Stimulated activated naive CD8-positive, alpha-beta T cell treated with anti-CD3 and anti-CD28 coated beads, Interleukin-15, Interleukin-2, amounts not matched to agents 100 ng/mL and 50 ng/mL, for 24 hours (primary cell): ENCODE measurements around the gene ATF1.
"Not testable (repeated sequence)": the region's sequence is repeated elsewhere in the genome, so short reads cannot be mapped to it uniquely, and the experiment has no call there.

Experiments
- H3K27ac Mint-ChIP-seq: one replicate; pipeline ENCODE4 v1.8.0; 2021; ENCODE audit warnings: mild to moderate bottlenecking, mixed read lengths
- H3K27me3 Mint-ChIP-seq: one replicate; pipeline ENCODE4 v1.8.0; 2021; ENCODE audit warnings: mixed read lengths
- H3K36me3 Mint-ChIP-seq: one replicate; pipeline ENCODE4 v1.8.0; 2021; ENCODE audit warnings: low read depth, mixed read lengths
- H3K4me1 Mint-ChIP-seq: one replicate; pipeline ENCODE4 v1.8.0; 2021; ENCODE audit warnings: low read depth, mixed read lengths
- H3K4me3 Mint-ChIP-seq: one replicate; pipeline ENCODE4 v1.8.0; 2021; ENCODE audit warnings: mild to moderate bottlenecking, mixed read lengths
- H3K9me3 Mint-ChIP-seq: one replicate; pipeline ENCODE4 v1.8.0; 2021; ENCODE audit warnings: mixed read lengths

ATF1 gene

DNA sequence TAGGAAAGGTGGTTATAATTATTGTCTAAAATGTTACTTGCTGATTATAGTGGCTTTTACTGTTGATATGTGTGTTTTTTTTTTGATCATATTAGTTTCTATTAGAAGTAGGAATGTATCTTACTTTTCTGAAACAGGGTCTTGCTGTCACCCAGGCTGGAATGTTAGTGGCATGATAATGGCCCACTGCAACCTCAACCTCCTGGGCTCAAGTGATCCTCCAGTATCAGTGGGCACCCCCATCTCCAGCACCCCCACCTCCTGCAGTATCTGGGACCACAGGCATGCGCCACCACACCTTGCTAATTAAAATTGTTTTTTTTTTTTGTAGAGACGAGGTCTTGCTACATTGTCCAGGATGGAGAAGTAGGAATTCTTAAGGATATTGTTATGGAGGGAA, 11.3 kb downstream of the ATF1 start:
- Mint-ChIP-seq H3K4me3 (no peak overlapping the region), H3K27me3 (no peaks in the 10 kb centered on the region), H3K27ac (no peak overlapping the region), H3K36me3 (peaks cover 41% of the 10 kb centered on the region), H3K9me3 (no peaks in the 10 kb centered on the region), H3K4me1 (peaks cover 25% of the 10 kb centered on the region)

DNA sequence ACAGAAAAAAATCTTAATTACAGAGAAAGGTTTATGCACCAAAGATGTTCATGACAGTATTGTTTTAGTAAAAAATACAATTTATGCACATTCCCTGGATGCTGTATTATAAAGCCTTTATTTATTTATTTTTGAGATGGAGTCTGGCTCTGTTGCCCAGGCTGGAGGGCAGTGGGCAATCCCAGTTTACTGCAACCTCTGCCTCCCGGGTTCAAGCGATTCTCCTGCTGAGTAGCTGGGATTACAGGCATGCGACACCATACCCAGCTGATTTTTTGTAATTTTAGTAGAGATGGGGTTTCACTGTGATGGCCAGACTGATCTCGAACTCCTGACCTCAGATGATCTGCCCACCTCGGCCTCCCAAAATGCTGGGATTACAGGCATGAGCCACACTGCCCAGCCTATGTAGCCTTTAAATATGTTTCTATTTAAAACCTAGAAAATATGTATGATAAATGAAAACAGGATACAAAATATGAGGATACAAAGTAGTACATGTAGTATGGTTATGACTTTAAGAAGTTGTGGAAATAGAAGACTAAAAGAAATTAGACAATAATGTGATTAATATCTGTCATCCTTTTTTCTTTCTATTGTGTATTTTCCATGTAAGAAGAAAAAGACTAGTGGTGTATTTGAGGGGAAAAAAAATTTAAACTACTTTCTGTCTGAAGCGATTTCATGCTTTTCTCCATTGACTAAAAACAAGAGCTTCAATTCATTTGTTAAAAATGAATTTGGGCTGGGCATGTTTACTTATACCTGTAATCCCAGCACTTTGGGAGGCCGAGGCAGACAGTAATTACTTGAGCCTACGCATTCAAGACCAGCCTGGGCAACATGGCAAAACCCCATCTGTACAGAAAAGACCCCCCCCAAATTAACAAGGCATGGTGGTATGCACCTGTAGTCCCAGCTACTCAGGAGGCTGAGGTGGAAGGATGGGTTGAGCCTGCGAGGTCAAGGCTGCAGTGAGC, 13.1 kb downstream of the ATF1 start:
- Mint-ChIP-seq H3K27me3 (no peaks in the 10 kb centered on the region), H3K36me3 (peaks cover 27% of the 10 kb centered on the region), H3K4me3 (no peak overlapping the region), H3K9me3 (no peaks in the 10 kb centered on the region), H3K4me1 (peaks cover 25% of the 10 kb centered on the region), H3K27ac (peak overlapping the region; percentile 45)

DNA sequence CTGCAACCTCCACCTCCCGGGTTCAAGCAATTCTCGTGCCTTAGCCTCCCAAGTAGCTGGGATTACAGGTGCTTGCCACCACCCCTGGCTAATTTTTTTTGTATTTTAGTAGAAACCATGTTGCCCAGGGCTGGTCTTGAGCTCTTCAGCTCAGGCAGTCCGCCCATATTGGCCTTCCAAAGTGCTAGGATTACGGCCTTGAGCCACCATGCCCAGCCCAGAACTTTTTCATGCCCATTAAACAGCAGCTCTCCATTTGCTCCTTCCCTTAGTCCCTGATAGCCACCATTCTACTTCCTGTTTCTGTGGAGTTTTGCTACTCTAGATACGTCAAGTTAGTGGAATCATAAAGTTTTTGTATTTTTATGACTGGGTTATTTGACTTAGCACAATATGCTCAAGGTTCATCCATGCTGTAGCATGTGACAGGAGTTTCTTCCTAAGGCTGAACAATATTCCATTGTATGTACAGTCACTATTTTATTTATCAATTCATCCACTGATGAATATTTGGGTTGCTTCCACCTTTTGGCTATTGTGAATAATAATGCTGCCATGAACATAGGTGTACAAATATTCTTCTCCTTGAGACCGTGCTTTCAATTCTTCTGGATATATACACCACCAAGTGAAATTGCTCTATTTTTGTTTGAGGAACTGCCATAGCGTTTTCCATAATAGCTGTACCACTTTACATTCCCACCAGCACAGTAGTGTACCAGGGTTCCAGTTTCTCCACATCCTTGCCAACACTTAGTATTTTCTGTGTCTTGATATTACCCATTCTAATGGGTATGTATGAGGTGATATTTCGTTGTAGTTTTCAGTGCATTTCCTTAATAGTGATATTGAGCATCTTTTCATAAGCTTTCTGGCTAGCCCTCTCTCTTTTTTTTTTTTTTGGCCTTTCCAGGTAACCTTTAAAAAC, 15.0 kb downstream of the ATF1 start:
- no peak overlapping the region for H3K4me3 Mint-ChIP-seq
- no peaks in the 10 kb centered on the region for H3K27me3 Mint-ChIP-seq
- no peak overlapping the region for H3K27ac Mint-ChIP-seq
- no peaks in the 10 kb centered on the region for H3K9me3 Mint-ChIP-seq
- peaks cover 13% of the 10 kb centered on the region for H3K36me3 Mint-ChIP-seq
- peaks cover 25% of the 10 kb centered on the region for H3K4me1 Mint-ChIP-seq

GRCh38 chr12:50780013-50780412, 16.1 kb downstream of the ATF1 start:
- Mint-ChIP-seq H3K27ac (no peak overlapping the region), H3K4me1 (peaks cover 26% of the 10 kb centered on the region), H3K27me3 (no peaks in the 10 kb centered on the region), H3K4me3 (no peak overlapping the region), H3K36me3 (peaks cover 20% of the 10 kb centered on the region), H3K9me3 (no peaks in the 10 kb centered on the region)

DNA sequence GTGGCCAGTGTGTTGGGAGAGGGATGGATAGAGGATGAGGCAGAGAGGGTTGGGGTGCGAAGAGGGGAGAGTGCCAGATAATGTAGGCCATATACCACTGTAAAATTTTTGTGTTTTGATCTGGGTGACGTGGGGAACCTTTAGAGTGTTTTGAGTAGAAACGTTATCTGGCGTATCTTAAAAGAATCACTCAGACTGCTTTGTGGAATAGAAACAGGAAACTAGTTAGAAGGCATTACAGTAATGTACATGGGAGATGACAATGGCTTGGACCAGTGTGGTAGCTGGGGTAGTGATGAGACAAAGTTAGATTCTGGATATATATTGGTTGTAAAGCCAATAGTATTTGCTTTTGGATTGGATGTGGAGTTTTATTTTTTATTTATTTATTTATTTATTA, 20.6 kb downstream of the ATF1 start:
- H3K9me3 Mint-ChIP-seq = no peaks in the 10 kb centered on the region
- peaks cover 6% of the 10 kb centered on the region for H3K4me1 Mint-ChIP-seq
- peaks cover 42% of the 10 kb centered on the region for H3K36me3 Mint-ChIP-seq
- H3K27ac Mint-ChIP-seq = no peak overlapping the region
- no peaks in the 10 kb centered on the region for H3K27me3 Mint-ChIP-seq
- no peak overlapping the region for H3K4me3 Mint-ChIP-seq

GRCh38 chr12:50785406-50786001, 21.6 kb downstream of the ATF1 start:
- peaks cover 8% of the 10 kb centered on the region for H3K4me1 Mint-ChIP-seq
- H3K9me3 Mint-ChIP-seq = no peaks in the 10 kb centered on the region
- no peaks in the 10 kb centered on the region for H3K27me3 Mint-ChIP-seq
- no peak overlapping the region for H3K27ac Mint-ChIP-seq
- H3K4me3 Mint-ChIP-seq = no peak overlapping the region
- H3K36me3 Mint-ChIP-seq = peaks cover 38% of the 10 kb centered on the region

DNA sequence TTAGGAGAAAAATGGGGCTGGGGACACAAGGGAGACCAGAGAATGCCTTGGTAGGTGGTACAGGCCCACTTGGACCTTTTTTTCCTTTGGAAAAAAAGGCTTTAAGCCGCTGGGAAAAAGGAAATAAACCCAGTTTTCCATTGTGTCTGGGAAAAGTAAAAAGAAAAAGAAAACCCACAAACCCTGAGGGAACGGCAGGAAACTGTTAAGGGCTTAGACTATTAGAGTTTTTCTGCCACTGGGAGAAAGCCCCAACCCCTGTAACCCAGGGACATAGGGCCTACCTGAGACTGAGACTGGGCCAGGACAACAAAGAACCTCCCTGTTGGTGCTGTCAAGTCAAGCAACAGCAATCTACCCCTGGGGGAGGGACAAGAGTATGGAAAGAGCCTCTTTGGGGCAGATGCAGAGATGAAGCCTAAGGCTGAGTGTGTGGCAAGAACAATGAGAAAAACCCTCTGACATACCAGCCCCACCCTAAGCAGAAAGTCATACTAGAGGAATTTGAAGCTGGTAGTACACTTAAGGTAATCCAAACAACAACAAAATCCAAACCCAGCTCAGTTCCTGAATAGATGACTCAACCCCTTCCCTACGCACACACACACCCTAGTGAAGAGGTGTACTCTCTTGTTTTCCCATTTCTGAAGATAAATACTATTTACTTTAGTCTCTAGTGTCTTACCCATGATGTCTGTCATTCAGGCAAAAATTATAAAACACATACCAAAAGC, 22.8 kb downstream of the ATF1 start:
- no peaks in the 10 kb centered on the region for H3K27me3 Mint-ChIP-seq
- peaks cover 43% of the 10 kb centered on the region for H3K36me3 Mint-ChIP-seq
- peaks cover 20% of the 10 kb centered on the region for H3K4me1 Mint-ChIP-seq
- H3K4me3 Mint-ChIP-seq = no peak overlapping the region
- no peaks in the 10 kb centered on the region for H3K9me3 Mint-ChIP-seq
- no peak overlapping the region for H3K27ac Mint-ChIP-seq

DNA sequence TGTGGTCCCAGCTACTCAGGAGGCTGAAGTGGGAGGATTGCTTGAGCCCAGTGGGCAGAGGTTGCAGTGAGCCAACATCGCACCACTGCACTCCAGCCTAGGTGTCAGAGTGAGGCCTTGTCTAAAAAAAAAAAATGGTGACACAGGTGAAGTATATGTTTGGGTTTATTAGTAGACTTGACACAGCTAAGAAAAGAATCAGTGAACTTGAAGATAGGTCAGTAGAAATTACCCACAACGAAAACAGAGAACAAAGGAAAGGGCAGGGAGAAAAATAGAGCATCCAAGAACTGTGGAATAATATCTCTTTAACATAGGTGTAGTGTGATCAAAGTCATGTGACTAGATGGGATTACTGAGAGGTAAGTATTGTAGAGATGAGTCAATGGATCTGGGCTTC, 23.7 kb downstream of the ATF1 start:
- Mint-ChIP-seq H3K9me3 (no peaks in the 10 kb centered on the region), H3K36me3 (peaks cover 40% of the 10 kb centered on the region), H3K4me1 (peaks cover 25% of the 10 kb centered on the region), H3K4me3 (no peak overlapping the region), H3K27ac (no peak overlapping the region), H3K27me3 (no peaks in the 10 kb centered on the region)

DNA sequence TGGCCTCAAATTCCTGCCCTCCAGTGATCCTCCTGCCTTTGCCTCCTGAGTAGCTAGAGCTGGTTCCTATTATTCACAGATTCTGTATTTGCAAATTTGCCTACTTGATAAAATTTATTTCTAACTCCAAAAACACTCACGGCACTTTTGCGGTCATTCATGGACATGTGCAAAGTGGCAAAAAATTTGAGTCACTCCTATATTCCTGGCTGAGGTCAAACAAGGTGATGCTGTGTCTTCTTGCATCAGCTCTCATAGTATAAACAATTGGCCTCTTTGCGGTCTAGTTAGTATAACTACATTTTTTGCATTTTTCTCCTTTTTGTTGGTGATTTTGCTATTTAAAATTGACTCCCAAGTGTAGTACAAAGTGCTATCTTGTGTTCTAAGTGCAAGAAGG, 24.7 kb downstream of the ATF1 start:
- Mint-ChIP-seq H3K27ac (no peak overlapping the region), H3K4me1 (peaks cover 25% of the 10 kb centered on the region), H3K9me3 (no peaks in the 10 kb centered on the region), H3K36me3 (peaks cover 40% of the 10 kb centered on the region), H3K4me3 (no peak overlapping the region), H3K27me3 (no peaks in the 10 kb centered on the region)

DNA sequence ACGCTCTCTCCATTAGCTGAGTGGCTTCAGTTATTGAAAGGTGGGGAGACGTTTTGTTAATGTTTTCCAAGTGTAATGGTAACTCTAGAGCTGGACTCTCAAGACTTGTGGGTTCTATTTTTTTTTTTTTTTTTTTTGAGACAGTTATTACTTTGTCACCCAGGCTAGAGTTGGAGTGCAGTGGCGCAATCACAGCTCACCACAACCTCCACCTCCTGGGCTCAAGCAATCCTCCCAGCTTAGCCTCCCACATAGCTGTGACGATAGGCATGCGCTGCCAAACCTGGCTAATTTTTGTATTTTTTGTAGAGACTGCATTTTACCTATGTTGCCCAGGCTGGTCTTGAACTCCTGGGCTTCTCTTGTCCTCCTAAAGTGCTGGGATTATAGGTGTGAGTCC, 26.2 kb downstream of the ATF1 start:
- Mint-ChIP-seq H3K9me3 (no peaks in the 10 kb centered on the region), H3K4me3 (no peak overlapping the region), H3K36me3 (peaks cover 36% of the 10 kb centered on the region), H3K27me3 (no peaks in the 10 kb centered on the region), H3K4me1 (peaks cover 18% of the 10 kb centered on the region), H3K27ac (no peak overlapping the region)

DNA sequence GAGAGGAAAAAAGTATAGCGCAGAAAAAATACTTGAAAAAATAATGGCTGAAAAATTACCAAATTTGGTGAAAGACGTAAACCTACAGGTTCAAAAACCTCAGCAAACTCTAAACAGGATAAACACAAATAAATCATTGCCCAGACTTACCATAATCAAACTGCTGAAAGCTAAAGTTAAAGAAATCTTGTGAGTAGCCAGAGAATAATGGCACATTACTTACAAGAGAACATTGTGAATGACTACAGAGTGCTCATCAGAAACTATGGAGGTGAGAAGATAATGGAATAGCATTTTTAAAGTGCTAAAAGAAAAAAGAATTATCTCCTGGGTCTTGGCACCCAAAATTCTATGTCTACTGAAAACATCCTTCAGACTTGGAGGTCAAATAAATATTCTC, 36.0 kb downstream of the ATF1 start:
- peaks cover 65% of the 10 kb centered on the region for H3K36me3 Mint-ChIP-seq
- H3K27ac Mint-ChIP-seq = no peak overlapping the region
- H3K27me3 Mint-ChIP-seq = no peaks in the 10 kb centered on the region
- H3K9me3 Mint-ChIP-seq = peaks cover 10% of the 10 kb centered on the region
- no peaks in the 10 kb centered on the region for H3K4me1 Mint-ChIP-seq
- H3K4me3 Mint-ChIP-seq = no peak overlapping the region

DNA sequence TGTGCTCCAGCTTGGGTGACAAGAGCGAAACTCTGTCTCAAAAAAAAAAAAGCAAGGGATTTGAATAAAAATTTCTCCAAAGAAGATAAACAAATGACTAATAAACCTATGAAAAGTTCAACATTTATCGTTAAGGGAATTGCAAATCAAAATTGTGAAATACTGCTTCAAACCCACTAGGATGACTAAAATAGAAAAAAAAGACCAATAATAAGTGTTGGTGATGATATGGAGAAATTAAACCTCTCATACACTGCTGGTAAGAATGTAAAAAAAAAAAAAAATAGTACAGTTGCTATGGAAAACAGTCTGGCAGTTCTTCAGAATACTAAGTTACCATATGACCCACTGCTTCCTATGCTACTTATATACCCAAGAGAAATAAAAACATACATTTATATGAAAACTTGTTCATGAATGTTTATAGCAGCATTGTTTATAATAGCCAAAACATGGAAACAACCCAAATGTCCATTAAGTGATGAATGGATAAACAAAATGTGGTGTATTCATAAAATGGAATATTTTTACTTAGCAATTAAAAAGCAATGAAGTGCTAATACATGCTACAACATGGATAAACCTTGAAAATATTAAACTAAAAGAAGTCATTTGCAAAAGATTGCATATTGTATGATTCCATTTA, 39.5 kb downstream of the ATF1 start:
- no peaks in the 10 kb centered on the region for H3K4me1 Mint-ChIP-seq
- H3K36me3 Mint-ChIP-seq = peaks cover 42% of the 10 kb centered on the region
- peaks cover 10% of the 10 kb centered on the region for H3K9me3 Mint-ChIP-seq
- no peaks in the 10 kb centered on the region for H3K27me3 Mint-ChIP-seq
- no peak overlapping the region for H3K4me3 Mint-ChIP-seq
- no peak overlapping the region for H3K27ac Mint-ChIP-seq

GRCh38 chr12:50806176-50806575, 42.3 kb downstream of the ATF1 start:
- Mint-ChIP-seq H3K27me3 (no peaks in the 10 kb centered on the region), H3K27ac (no peak overlapping the region), H3K4me3 (no peak overlapping the region), H3K4me1 (no peaks in the 10 kb centered on the region), H3K36me3 (peaks cover 26% of the 10 kb centered on the region), H3K9me3 (no peaks in the 10 kb centered on the region)

GRCh38 chr12:50809131-50809530, 45.2 kb downstream of the ATF1 start:
- H3K27ac Mint-ChIP-seq, H3K4me3 Mint-ChIP-seq, H3K9me3 Mint-ChIP-seq, H3K4me1 Mint-ChIP-seq, H3K27me3 Mint-ChIP-seq: not testable (repeated sequence)
- H3K36me3 Mint-ChIP-seq = peaks cover 28% of the 10 kb centered on the region
